Transverse colon (tissue), 4 donors: ENCODE data around the gene STAP2. TPM values are rescaled to one million over a fixed set of nuclear protein-coding genes. Genes with fewer than 3 reads are reported as not detected.

Source experiments
- DNase-seq: peaks from one replicate; pipeline ENCODE4 v3.0.0-alpha.2; 2019
- H3K27ac ChIP-seq, 4 donors: fragments of 200-600 bp; sonication (generic); 2 replicates each; pipeline ENCODE4 v1.5.1; 2016 to 2018; ENCODE audit warnings: inconsistent platforms in 4 of 4
- H3K27me3 ChIP-seq: fragments of 200-600 bp; sonication (generic); 2 replicates; pipeline ENCODE4 v1.5.1; 2017; ENCODE audit warnings: inconsistent platforms
- H3K36me3 ChIP-seq, 4 donors: fragments of 200-600 bp; sonication (generic); 2 replicates each; pipeline ENCODE4 v1.5.1; 2017 to 2019; ENCODE audit warnings: inconsistent platforms in 4 of 4
- H3K4me1 ChIP-seq, 4 donors: fragments of 200-600 bp; sonication (generic); 2 replicates each; pipeline ENCODE4 v1.5.1; 2017 to 2020; ENCODE audit warnings: inconsistent platforms in 4 of 4
- H3K4me3 ChIP-seq, 4 donors: fragments of 200-600 bp; sonication (generic); 1 replicate in 1 of 4; 2 replicates in 3 of 4; pipeline versions ENCODE4 v1.5.1 to v1.6.1; 2017 to 2019; ENCODE audit warnings: inconsistent platforms in 4 of 4
- H3K9me3 ChIP-seq, 2 donors: fragments of 200-600 bp; sonication (generic); 2 replicates each; pipeline ENCODE4 v1.5.1; 2017 to 2019; ENCODE audit warnings: inconsistent platforms in 2 of 2
- EP300 ChIP-seq: sonication (generic); formaldehyde crosslinking; IDR thresholded peaks from one replicate; pipeline ENCODE4 v1.6.1; 2017; ENCODE audit warnings: antibody characterized with exemption, low read depth
- POLR2A ChIP-seq: fragments of 450-650 bp; IDR thresholded peaks from one replicate; pipeline ENCODE4 v1.6.1; 2016; ENCODE audit warnings: antibody characterized with exemption, mild to moderate bottlenecking, moderate library complexity
- POLR2AphosphoS5 ChIP-seq, 3 donors: sonication (generic); formaldehyde crosslinking; IDR thresholded peaks; one replicate each; pipeline ENCODE4 v1.6.1; 2016; ENCODE audit warnings: antibody characterized with exemption in 3 of 3
- WGBS, 2 donors: methylation state at CpG; one replicate each; pipeline ENCODE4 v1.1.5; 2018; ENCODE audit warnings: low coverage in 1 of 2; 5-methylcytosine and 5-hydroxymethylcytosine counted together
- in situ Hi-C, 4 donors: fragments of 200-750 bp; cut with MboI; loops; one replicate each; pipeline versions ENCODE4 v1.15.0 to v1.15.1; 2017; ENCODE audit warnings: low sequenced_read_pairs in 3 of 4, low pct_ligation_motif_present in 1 of 4, low pct_unique_long_range_greater_than_20kb in 1 of 4
- intact Hi-C: fragments of 100-400 bp; cut with DNase I; formaldehyde crosslinking; loops from one replicate; pipeline ENCODE4 v1.15.1; 2023; ENCODE audit warnings: low total_unique reads
- total RNA-seq, 4 donors: library from RNA; depleted of rRNA; stranded (reverse); fragments of >200 nt; gene quantifications; one replicate each; pipeline ENCODE4 v1.1.0, GENCODE V29; 2016
- TF ChIP-seq, protein P1 (sequence below), 5 experiments: fragments of 200-600 bp in 3 of 5; fragments of 450-650 bp in 2 of 5; sonication (generic) in 3 of 5; IDR thresholded peaks; 1 replicate in 2 of 5; 2 replicates in 3 of 5; pipeline ENCODE4 v1.5.1; 2016 to 2017; ENCODE audit warnings: antibody characterized with exemption in 5 of 5, inconsistent platforms in 3 of 5, mild to moderate bottlenecking in 2 of 5, moderate library complexity in 1 of 5

Gene STAP2
- total RNA-seq, 4 donors from 2014 or later, result 146 to 680 (median 245) TPM

DNA sequence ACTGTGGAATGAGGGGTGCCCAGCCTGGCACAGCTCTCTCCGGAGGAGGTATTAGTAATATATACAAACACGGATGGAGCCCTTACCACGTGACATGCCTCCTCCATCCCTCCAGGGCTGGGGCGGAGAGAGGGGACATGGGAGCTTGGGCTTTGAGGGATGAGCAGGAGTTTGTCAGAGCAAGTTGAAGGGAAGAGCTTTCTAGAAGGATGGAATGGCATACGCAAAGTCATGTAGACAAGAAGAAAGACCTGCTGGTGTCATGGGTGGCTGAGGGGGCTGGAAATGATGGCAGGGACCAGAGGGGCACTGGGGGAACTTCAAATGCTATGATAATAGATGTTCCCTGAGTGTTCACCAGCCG lies 7.4 kb upstream of the STAP2 start:
- 96 to 100% methylated on average over 2 to 6 of the region's 6 CpGs for WGBS, 2 donors
- peaks cover 4 to 22% (median 14%) of the 10 kb centered on the region in 4 donors for H3K4me1 ChIP-seq
- in situ Hi-C loops (no loop called here), intact Hi-C loops (no loop called here)
- no peaks in the 10 kb centered on the region for H3K9me3 ChIP-seq
- no peak overlapping the region for H3K27ac ChIP-seq
- H3K4me3 ChIP-seq, result no peak overlapping the region
- no peaks in the 10 kb centered on the region for H3K27me3 ChIP-seq
- TF ChIP-seq POLR2A, result no peak
- TF ChIP-seq POLR2AphosphoS5 (IDR thresholded peaks at IDR 0.05), result no peak
- TF ChIP-seq EP300, result no peak
- TF ChIP-seq, protein P1, sequence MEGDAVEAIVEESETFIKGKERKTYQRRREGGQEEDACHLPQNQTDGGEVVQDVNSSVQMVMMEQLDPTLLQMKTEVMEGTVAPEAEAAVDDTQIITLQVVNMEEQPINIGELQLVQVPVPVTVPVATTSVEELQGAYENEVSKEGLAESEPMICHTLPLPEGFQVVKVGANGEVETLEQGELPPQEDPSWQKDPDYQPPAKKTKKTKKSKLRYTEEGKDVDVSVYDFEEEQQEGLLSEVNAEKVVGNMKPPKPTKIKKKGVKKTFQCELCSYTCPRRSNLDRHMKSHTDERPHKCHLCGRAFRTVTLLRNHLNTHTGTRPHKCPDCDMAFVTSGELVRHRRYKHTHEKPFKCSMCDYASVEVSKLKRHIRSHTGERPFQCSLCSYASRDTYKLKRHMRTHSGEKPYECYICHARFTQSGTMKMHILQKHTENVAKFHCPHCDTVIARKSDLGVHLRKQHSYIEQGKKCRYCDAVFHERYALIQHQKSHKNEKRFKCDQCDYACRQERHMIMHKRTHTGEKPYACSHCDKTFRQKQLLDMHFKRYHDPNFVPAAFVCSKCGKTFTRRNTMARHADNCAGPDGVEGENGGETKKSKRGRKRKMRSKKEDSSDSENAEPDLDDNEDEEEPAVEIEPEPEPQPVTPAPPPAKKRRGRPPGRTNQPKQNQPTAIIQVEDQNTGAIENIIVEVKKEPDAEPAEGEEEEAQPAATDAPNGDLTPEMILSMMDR (IDR thresholded peaks at IDR 0.05), result no peak
- H3K36me3 ChIP-seq, result no peaks in the 10 kb centered on the region
- no peak for DNase-seq

DNA sequence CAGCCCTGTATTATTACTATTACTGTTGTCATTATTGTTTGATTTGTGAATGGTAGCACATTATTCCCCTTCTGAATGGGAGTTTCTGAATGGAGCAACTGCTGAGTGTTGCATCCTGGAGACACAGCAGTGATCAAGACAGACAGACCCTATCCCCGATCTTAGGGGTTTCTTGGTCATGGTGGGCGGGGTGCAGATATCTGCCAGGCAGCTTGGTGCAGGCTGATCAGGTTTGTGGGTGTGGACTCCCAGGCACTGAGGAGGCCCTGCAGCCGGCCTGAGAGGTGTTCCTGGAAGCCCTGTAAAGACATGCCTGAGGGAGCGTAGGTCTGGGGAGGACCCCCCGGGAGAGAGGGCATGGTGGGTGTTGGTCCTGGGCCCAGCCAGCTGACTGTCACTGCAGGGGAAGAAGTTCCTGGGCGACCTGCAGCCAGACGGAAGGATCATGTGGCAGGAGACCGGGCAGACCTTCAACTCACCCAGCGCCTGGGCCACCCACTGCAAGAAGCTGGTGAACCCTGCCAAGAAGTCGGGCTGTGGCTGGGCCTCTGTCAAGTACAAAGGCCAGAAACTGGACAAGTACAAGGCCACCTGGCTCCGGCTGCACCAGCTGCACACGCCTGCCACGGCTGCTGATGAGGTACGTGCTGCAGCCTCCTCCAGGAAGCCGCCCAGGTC lies 6.9 kb upstream of the STAP2 start:
- TF ChIP-seq POLR2A (no peak), EP300 (no peak), POLR2AphosphoS5 (IDR thresholded peaks at IDR 0.05) (no peak)
- TF ChIP-seq, protein P1 (IDR thresholded peaks at IDR 0.05), result no peak
- H3K27me3 ChIP-seq, result no peaks in the 10 kb centered on the region
- WGBS, 2 donors, result 83% methylated on average over 15 of the region's 15 CpGs; no CpG with 5 or more reads in 1 of the 2 donors
- no peaks in the 10 kb centered on the region for H3K9me3 ChIP-seq
- no peak overlapping the region for H3K27ac ChIP-seq
- in situ Hi-C loops, result no loop called here
- intact Hi-C loops, result no loop called here
- no peak for DNase-seq
- H3K36me3 ChIP-seq, result no peaks in the 10 kb centered on the region
- H3K4me1 ChIP-seq, result peaks cover 9 to 27% (median 16%) of the 10 kb centered on the region in 4 donors
- H3K4me3 ChIP-seq, result no peak overlapping the region

DNA sequence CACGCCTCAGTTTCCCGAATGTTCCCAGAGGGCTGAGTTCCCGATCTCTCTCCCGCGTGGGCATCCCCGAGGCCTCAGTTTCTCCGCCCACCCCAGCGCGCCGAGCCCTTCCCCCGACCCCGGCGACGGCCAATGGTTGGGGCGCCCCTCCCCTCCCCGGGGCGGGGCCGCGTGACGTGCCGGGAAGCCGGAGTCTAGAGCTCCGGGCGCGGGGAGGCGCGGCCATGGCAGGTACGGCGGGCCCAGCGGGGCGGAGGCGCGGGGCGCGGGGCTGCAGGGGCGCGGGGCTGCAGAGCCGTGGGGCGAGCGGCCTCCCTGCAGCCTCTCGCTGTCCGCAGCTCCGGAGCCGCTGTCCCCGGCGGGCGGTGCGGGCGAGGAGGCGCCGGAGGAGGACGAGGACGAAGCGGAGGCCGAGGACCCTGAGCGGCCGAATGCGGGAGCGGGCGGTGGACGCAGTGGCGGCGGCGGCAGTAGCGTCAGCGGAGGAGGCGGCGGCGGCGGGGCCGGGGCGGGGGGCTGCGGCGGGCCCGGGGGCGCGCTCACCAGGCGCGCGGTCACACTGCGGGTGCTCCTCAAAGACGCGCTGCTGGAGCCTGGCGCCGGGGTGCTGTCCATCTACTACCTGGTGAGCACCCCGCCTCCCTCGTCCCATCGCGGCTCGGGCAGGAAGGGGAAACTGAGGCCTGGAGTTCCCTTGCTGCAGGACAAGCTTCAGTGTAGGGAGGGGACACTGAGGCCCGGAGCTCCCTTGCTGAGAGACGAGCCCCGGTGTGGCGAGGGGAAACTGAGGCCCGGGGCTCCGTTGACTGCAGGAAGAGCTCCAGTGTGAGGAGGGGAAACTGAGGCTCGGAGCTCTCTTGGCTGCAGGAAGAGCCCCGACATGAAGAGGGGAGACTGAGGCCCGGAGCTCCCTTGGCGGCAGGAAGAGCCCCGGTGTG lies 5.0 kb upstream of the STAP2 start, which contains the start of gene MPND:
MPND (plus strand) TSS at position 193 of the 938 bp plus-strand sequence; CDS start at position 225, 32 bp downstream.
- in situ Hi-C loops, result no loop called here
- Histone ChIP-seq H3K27me3 (no peaks in the 10 kb centered on the region), H3K27ac (peak within 1 kb of the TSS; percentile 96 to 99 (median 98)), H3K9me3 (no peaks in the 10 kb centered on the region), H3K36me3 (no peaks in the 10 kb centered on the region), H3K4me3 (peak within 1 kb of the TSS; percentile 61 to 91 (median 84)), H3K4me1 (peaks cover 14 to 43% (median 26%) of the 10 kb centered on the region in 4 donors)
- intact Hi-C loops, result no loop called here
- TF ChIP-seq POLR2AphosphoS5 (IDR thresholded peaks at IDR 0.05) (peak; percentile 74 to 83 (median 77)), EP300 (no peak), POLR2A (no peak)
- TF ChIP-seq, protein P1 (IDR thresholded peaks at IDR 0.05), result peak in 1 of 5 experiments; percentile 27
- DNase-seq, result peak; percentile 95
- WGBS, 2 donors, result 7 to 30% methylated on average over 3 to 23 of the region's 101 CpGs
